K562 (cell line): ENCODE results near the gene ZBTB16. TPM values are rescaled to one million over a fixed set of nuclear protein-coding genes. Genes with fewer than 3 reads are reported as not detected.

ENCODE experiments used
- ATAC-seq: fragments of 200-7000 bp; cut with Tn5 transposase; 3 replicates; pipeline ENCODE4 v1.9.1; 2020; ENCODE audit warnings: moderate library complexity
- BruUV-seq: library from RNA; stranded (reverse); fragments of 400-500 nt; replicated peaks from 2 replicates; lab custom pipeline; 2021; lab: Mats Ljungman, UMichigan
- CTCF ChIA-PET: fragments of 300-600 bp; formaldehyde crosslinking; extraction: SDS; loops from one replicate; lab custom pipeline; 2021; ENCODE audit warnings: low intra/inter-chr PET ratio; lab: Yijun Ruan, JAX
- POLR2A ChIA-PET: fragments of 300-600, 350-650 bp; sonication (Branson Sonifier 250); formaldehyde crosslinking; extraction: SDS; loops from one replicate; lab custom pipeline; 2021; ENCODE audit warnings: antibody characterized with exemption, inconsistent platforms; lab: Yijun Ruan, JAX
- DNase-seq, 4 experiments: peaks; one replicate each; pipeline versions ENCODE4 v3.0.0 to v3.0.0-alpha.2; 2011 to 2018; ENCODE audit warnings: low spot score in 3 of 4, mixed read lengths in 3 of 4; ENCODE audit errors: extremely low read depth in 1 of 4
- FAIRE-seq: peaks from 2 replicates; lab custom pipeline; 2011; peaks lifted over from hg19 to GRCh38; lab: Jason Lieb, UNC
- H2AFZ ChIP-seq: 2 replicates; pipeline ENCODE4 v1.6.0; 2011; ENCODE audit warnings: low read depth, low read length, control low read depth, inconsistent platforms
- H3K27ac ChIP-seq: fragments of 200-600 bp; 3 replicates; pipeline ENCODE4 v1.8.0; 2011; ENCODE audit warnings: low read depth, mild to moderate bottlenecking, control low read depth, inconsistent platforms, low read length, moderate library complexity, mixed read lengths; ENCODE audit errors: extremely low read depth
- H3K27me3 ChIP-seq, 2 experiments: fragments of 300-600 bp in 1 of 2; 2 replicates in 1 of 2; 3 replicates in 1 of 2; pipeline versions ENCODE4 v1.6.0 to v1.8.0; 2011; ENCODE audit warnings: inconsistent platforms in 2 of 2, low read length in 2 of 2, mild to moderate bottlenecking in 1 of 2, mixed read lengths in 1 of 2, moderate library complexity in 1 of 2; ENCODE audit not compliant: control insufficient read depth in 2 of 2, insufficient read depth in 2 of 2
- H3K36me3 ChIP-seq: fragments of 300-600 bp; 3 replicates; pipeline ENCODE4 v1.8.0; 2011; ENCODE audit warnings: mild to moderate bottlenecking, low read length, inconsistent platforms; ENCODE audit not compliant: control insufficient read depth, insufficient read depth
- H3K4me1 ChIP-seq, 2 experiments: fragments of 200-600 bp in 1 of 2; replicated peaks in 1 of 2; 2 replicates in 1 of 2; 3 replicates in 1 of 2; pipeline versions ENCODE4 v1.5.1 to v1.8.0; 2011; ENCODE audit warnings: inconsistent platforms in 2 of 2, low read length in 2 of 2, mild to moderate bottlenecking in 1 of 2, mixed read lengths in 1 of 2, moderate library complexity in 1 of 2; ENCODE audit not compliant: control insufficient read depth in 2 of 2, insufficient read depth in 2 of 2
- H3K4me2 ChIP-seq: 2 replicates; pipeline ENCODE4 v1.6.1; 2011; ENCODE audit warnings: low read length, control low read depth, inconsistent platforms, mixed read lengths; ENCODE audit not compliant: insufficient read depth
- H3K4me3 ChIP-seq: fragments of 200-600 bp; sonication (generic), shearing (Covaris generic); 2 replicates; pipeline ENCODE4 v1.5.1; 2016; ENCODE audit warnings: control low read depth, inconsistent platforms
- H3K79me2 ChIP-seq: fragments of 200-600 bp; 3 replicates; pipeline ENCODE4 v1.8.0; 2011; ENCODE audit warnings: low read length, inconsistent platforms; ENCODE audit not compliant: control insufficient read depth, insufficient read depth
- H3K9ac ChIP-seq, 2 experiments: 2 replicates each; pipeline versions ENCODE4 v1.6.0 to v1.6.1; 2011; ENCODE audit warnings: low read depth in 2 of 2, low read length in 2 of 2, control low read depth in 1 of 2, inconsistent platforms in 1 of 2, mild to moderate bottlenecking in 1 of 2, mixed read lengths in 1 of 2; ENCODE audit not compliant: insufficient read depth in 1 of 2
- H3K9me1 ChIP-seq: one replicate; pipeline ENCODE4 v1.6.0; 2011; ENCODE audit warnings: inconsistent platforms, mild to moderate bottlenecking, low read length, moderate library complexity; ENCODE audit not compliant: control insufficient read depth, insufficient read depth
- H3K9me3 ChIP-seq: replicated peaks from 2 replicates; pipeline ENCODE4 v1.5.1; 2011; ENCODE audit warnings: low read depth, low read length, inconsistent platforms; ENCODE audit not compliant: control insufficient read depth, insufficient read depth
- H4K20me1 ChIP-seq: replicated peaks from 2 replicates; pipeline ENCODE4 v1.6.1; 2011; ENCODE audit warnings: low read length, inconsistent platforms, mixed read lengths; ENCODE audit not compliant: control insufficient read depth, insufficient read depth
- BMI1 ChIP-seq: fragments of 150-350 bp; IDR thresholded peaks from 2 replicates; pipeline ENCODE4 v1.6.1; 2014; ENCODE audit warnings: low read length
- BRD9 ChIP-seq: fragments of 450-650 bp; IDR thresholded peaks from 2 replicates; pipeline ENCODE4 v1.6.1; 2018; ENCODE audit warnings: low read depth; ENCODE audit not compliant: partially characterized antibody
- CSDE1 ChIP-seq, 2 experiments: fragments of 450-650 bp; IDR thresholded peaks; 2 replicates each; pipeline ENCODE4 v1.6.1; 2016; ENCODE audit warnings: mild to moderate bottlenecking in 1 of 2
- GTF2E2 ChIP-seq: fragments of 200-800 bp; sonication (Bioruptor generic); IDR thresholded peaks from 2 replicates; pipeline ENCODE4 v1.6.1; 2016; ENCODE audit warnings: missing genetic modification characterization, missing compliant biosample characterization
- HCFC1 ChIP-seq: IDR thresholded peaks from 2 replicates; pipeline ENCODE4 v1.6.1; 2012; ENCODE audit warnings: low read depth, low read length, improper control_type of control experiment
- PHB ChIP-seq: fragments of 250-450 bp; sonication (Bioruptor Pico); IDR thresholded peaks from 2 replicates; pipeline ENCODE4 v1.5.0; 2021
- PHB2 ChIP-seq: fragments of 450-650 bp; IDR thresholded peaks from 2 replicates; pipeline ENCODE4 v1.6.1; 2017; ENCODE audit warnings: low read depth
- RBM17 ChIP-seq: fragments of 200-400 bp; formaldehyde crosslinking; IDR thresholded peaks from 2 replicates; pipeline ENCODE4 v1.6.1; 2017; ENCODE audit warnings: low read depth, mild to moderate bottlenecking, low read length, borderline replicate concordance
- RCOR1 ChIP-seq, 2 experiments: IDR thresholded peaks; 2 replicates each; pipeline ENCODE4 v1.6.1; 2012; ENCODE audit warnings: low read depth in 2 of 2, low read length in 2 of 2, borderline replicate concordance in 1 of 2, improper control_type of control experiment in 1 of 2
- RFX5 ChIP-seq: IDR thresholded peaks from 2 replicates; pipeline ENCODE4 v1.6.1; 2011; ENCODE audit warnings: low read depth, mild to moderate bottlenecking, improper control_type of control experiment, low read length
- RNF2 ChIP-seq: sonication (generic); IDR thresholded peaks from 2 replicates; pipeline ENCODE4 v1.6.1; 2016
- RREB1 ChIP-seq: fragments of 250-450 bp; sonication (Bioruptor Pico); IDR thresholded peaks from 2 replicates; pipeline ENCODE4 v1.4.0; 2020
- SMARCA5 ChIP-seq: fragments of 450-650 bp; IDR thresholded peaks from 2 replicates; pipeline ENCODE4 v1.6.1; 2016
- SNAPC5 ChIP-seq: fragments of 250-450 bp; sonication (Bioruptor Pico); IDR thresholded peaks from 2 replicates; pipeline ENCODE4 v1.8.0; 2021; ENCODE audit warnings: moderate library complexity, mild to moderate bottlenecking, inconsistent platforms
- TEAD4 ChIP-seq, 2 experiments: sonication (generic) in 1 of 2; formaldehyde crosslinking in 1 of 2; IDR thresholded peaks; 2 replicates each; pipeline versions ENCODE4 v1.6.1 to v1.8.0; 2012 to 2022; ENCODE audit warnings: borderline replicate concordance in 1 of 2, inconsistent platforms in 1 of 2, low read length in 1 of 2, mild to moderate bottlenecking in 1 of 2, missing genetic modification reagents in 1 of 2
- ZEB2 ChIP-seq: fragments of 450-650 bp; IDR thresholded peaks from 2 replicates; pipeline ENCODE4 v1.6.1; 2016
- ZNF133 ChIP-seq: fragments of 250-450 bp; sonication (Bioruptor Pico); IDR thresholded peaks from 2 replicates; pipeline ENCODE4 v1.4.0; 2020; ENCODE audit warnings: mild to moderate bottlenecking
- ZNF197 ChIP-seq: fragments of 200-800 bp; sonication (Bioruptor generic); IDR thresholded peaks from 2 replicates; pipeline ENCODE4 v1.6.1; 2016; ENCODE audit warnings: low read depth, missing genetic modification characterization, missing compliant biosample characterization
- WGBS: fragments of 100-300 bp; shearing (Covaris generic); methylation state at CpG from one replicate; pipeline ENCODE4 v1.1.6; 2016; ENCODE audit warnings: low coverage, mixed read lengths; ENCODE audit not compliant: insufficient coverage; ENCODE audit errors: missing lambda C conversion rate; 5-methylcytosine and 5-hydroxymethylcytosine counted together
- in situ Hi-C: fragments of 300-500 bp; cut with MboI; formaldehyde crosslinking; loops from 4 replicates; pipeline ENCODE4 v1.15.0; 2018; ENCODE audit warnings: inconsistent platforms, mixed read lengths
- intact Hi-C: fragments of 100-400 bp; cut with micrococcal nuclease; formaldehyde crosslinking; loops from 2 replicates; pipeline ENCODE4 v1.14.2; 2022
- polyA plus RNA-seq, 8 experiments: library from polyadenylated mRNA; depleted of rRNA in 4 of 8; stranded (reverse) in 5 of 8; unstranded in 3 of 8; fragments of >200 nt; fragmentation: Nextera tagmentation in 2 of 8; fragmentation: Illumina TruSeq in 1 of 8; extraction: Ambion mirVana in 2 of 8; extraction: Trizol in 1 of 8; gene quantifications; 2 replicates each; pipeline versions ENCODE4 v1.2.1 to v1.2.3, GENCODE V29; 2011 to 2014; ENCODE audit warnings: inconsistent platforms in 1 of 8, missing spikeins in 1 of 8
- total RNA-seq, 7 experiments: library from RNA; depleted of rRNA in 6 of 7; stranded (reverse); fragments of >200 nt in 6 of 7; fragmentation: Illumina TruSeq in 2 of 7; extraction: Trizol in 2 of 7; gene quantifications; 2 replicates each; pipeline versions ENCODE4 v1.2.1 to v1.2.3, GENCODE V29; 2011 to 2021; ENCODE audit warnings: low replicate concordance in 1 of 7

The ZBTB16 gene
- total and polyA plus RNA-seq, 9 of the 15 experiments (the other 6 are each of a cell fraction or from before 2014, with no cell fraction given) = 0.06 to 0.40 (median 0.24) TPM; not detected in 4

GRCh38 chr11:114199051-114199450 lies 139.5 kb downstream of the ZBTB16 start:
- Histone ChIP-seq H3K9me3 (no peaks in the 10 kb centered on the region), H3K4me2 (no peak overlapping the region), H3K79me2 (no peaks in the 10 kb centered on the region), H3K27ac (no peak overlapping the region), H4K20me1 (no peaks in the 10 kb centered on the region), H3K9ac (no peak overlapping the region), H3K27me3 (no peaks in the 10 kb centered on the region), H3K4me3 (no peak overlapping the region), H2AFZ (no peak overlapping the region), H3K4me1 (peaks cover 7% of the 10 kb centered on the region in 2 experiments; a peak in 3 of 5 replicates), H3K9me1 (no peaks in the 10 kb centered on the region), H3K36me3 (no peaks in the 10 kb centered on the region)
- BruUV-seq = no TSS peak
- ChIA-PET CTCF (no interaction called here), POLR2A (interaction anchor here (0.7 kb wide), 1 partner anchor 86 kb away, joined by 3 read pairs; no protein-coding TSS in a partner anchor)
- no peak for TF ChIP-seq ZNF197 (CRISPR knock-in tag)
- TF ChIP-seq RCOR1 (IDR thresholded peaks at IDR 0.05; ENCODE audit: borderline replicate concordance in 1 of 2, low read depth in 2 of 2, low read length in 2 of 2) = no peak
- no peak for TF ChIP-seq PHB2
- no peak for TF ChIP-seq PHB (CRISPR knock-in tag)
- TF ChIP-seq GTF2E2 (tag) = no peak
- TF ChIP-seq ZNF133 = no peak
- no peak for TF ChIP-seq SNAPC5
- TF ChIP-seq SMARCA5 = no peak
- no peak for TF ChIP-seq RBM17
- no peak for TF ChIP-seq RREB1 (CRISPR knock-in tag)
- TF ChIP-seq BRD9 = no peak
- no peak for TF ChIP-seq RFX5
- TF ChIP-seq CSDE1 (IDR thresholded peaks at IDR 0.05) = no peak
- no peak for TF ChIP-seq RNF2
- no peak for TF ChIP-seq HCFC1
- TF ChIP-seq TEAD4 (IDR thresholded peaks at IDR 0.05; ENCODE audit: low read length) = no peak
- TF ChIP-seq TEAD4 (CRISPR knock-in tag; IDR thresholded peaks at IDR 0.05; ENCODE audit: borderline replicate concordance) = no peak
- no peak for TF ChIP-seq ZEB2
- TF ChIP-seq BMI1 = no peak
- in situ Hi-C loops = no loop called here
- DNase-seq (no peak), FAIRE-seq (no peak), ATAC-seq (no peak)
- intact Hi-C loops = loop anchor here (5.0 to 10.0 kb wide), 3 partner anchors 48 to 204 kb away; no protein-coding TSS in a partner anchor
- WGBS = 66% methylated on average over 21 of the region's 26 CpGs
